ENCODE results near the gene MAP3K5. TPM values are rescaled to one million over a fixed set of nuclear protein-coding genes. Genes with fewer than 3 reads are reported as not detected.

MAP3K5 gene
- polyA plus RNA-seq, 3 donors, result 6.0 to 8.4 (median 6.6) TPM

- no peak for DNase-seq
Observed at GRCh38 chr6:136751991-136752390, 40.3 kb downstream of the MAP3K5 start.

GRCh38 chr6:136751522-136751956, 40.7 kb downstream of the MAP3K5 start:
- no peak for DNase-seq

- no peak for DNase-seq
Observed at GRCh38 chr6:136750696-136751521, 41.4 kb downstream of the MAP3K5 start.

GRCh38 chr6:136749359-136749997, 42.8 kb downstream of the MAP3K5 start:
- DNase-seq, result no peak

GRCh38 chr6:136747507-136747906, 44.8 kb downstream of the MAP3K5 start:
- DNase-seq, result no peak

GRCh38 chr6:136745300-136745699, 47.0 kb downstream of the MAP3K5 start:
- no peak for DNase-seq

- no peak for DNase-seq
Observed at GRCh38 chr6:136744889-136745288, 47.4 kb downstream of the MAP3K5 start.

- no peak for DNase-seq
Observed at GRCh38 chr6:136742125-136742524, 50.2 kb downstream of the MAP3K5 start.

GRCh38 chr6:136740050-136740974, 52.0 kb downstream of the MAP3K5 start:
- DNase-seq, result no peak

GRCh38 chr6:136739501-136739900, 52.8 kb downstream of the MAP3K5 start:
- no peak for DNase-seq

GRCh38 chr6:136739071-136739470, 53.2 kb downstream of the MAP3K5 start:
- no peak for DNase-seq

GRCh38 chr6:136738692-136739057, 53.6 kb downstream of the MAP3K5 start:
- no peak for DNase-seq

GRCh38 chr6:136737871-136738691, 54.2 kb downstream of the MAP3K5 start:
- DNase-seq, result no peak

- DNase-seq, result no peak
Observed at GRCh38 chr6:136737374-136737844, 54.9 kb downstream of the MAP3K5 start.

GRCh38 chr6:136736281-136736960, 55.9 kb downstream of the MAP3K5 start:
- DNase-seq, result no peak

- no peak for DNase-seq
Observed at GRCh38 chr6:136734977-136735376, 57.3 kb downstream of the MAP3K5 start.

GRCh38 chr6:136732889-136733288, 59.4 kb downstream of the MAP3K5 start:
- DNase-seq, result no peak

GRCh38 chr6:136729832-136730231, 62.4 kb downstream of the MAP3K5 start:
- DNase-seq, result no peak

- no peak for DNase-seq
Observed at GRCh38 chr6:136728976-136729515, 63.2 kb downstream of the MAP3K5 start.
